Smooth muscle cell (in vitro differentiated cells): ENCODE data around the gene RET. TPM values are rescaled to one million over a fixed set of nuclear protein-coding genes. Genes with fewer than 3 reads are reported as not detected.

Experiments
- DNase-seq: peaks from one replicate; lab custom pipeline; 2025; ENCODE audit not compliant: unreplicated experiment; lab: John Stamatoyannopoulos, UW
- H2AFZ ChIP-seq: fragments of 200-600 bp; sonication (generic); 2 replicates; pipeline ENCODE4 v1.6.0; 2016; ENCODE audit warnings: antibody characterized with exemption, low read depth, mild to moderate bottlenecking
- H3F3A ChIP-seq: fragments of 200-600 bp; sonication (generic); 2 replicates; pipeline ENCODE4 v1.6.0; 2017; ENCODE audit warnings: antibody characterized with exemption, low read depth
- H3K27ac ChIP-seq: fragments of 200-600 bp; sonication (generic); 2 replicates; pipeline ENCODE4 v1.5.1; 2016; ENCODE audit warnings: low read depth, mild to moderate bottlenecking
- H3K27me3 ChIP-seq: fragments of 200-600 bp; sonication (generic); 2 replicates; pipeline ENCODE4 v1.6.1; 2016; ENCODE audit warnings: low read depth, mild to moderate bottlenecking
- H3K36me3 ChIP-seq: fragments of 200-600 bp; sonication (generic); 2 replicates; pipeline ENCODE4 v1.5.1; 2016; ENCODE audit warnings: low read depth
- H3K4me1 ChIP-seq: fragments of 200-600 bp; sonication (generic); 2 replicates; pipeline ENCODE4 v1.5.1; 2016; ENCODE audit warnings: low read depth
- H3K4me2 ChIP-seq: fragments of 200-600 bp; sonication (generic); 2 replicates; pipeline ENCODE4 v1.6.0; 2016; ENCODE audit warnings: mild to moderate bottlenecking
- H3K4me3 ChIP-seq: fragments of 200-600 bp; sonication (generic); 2 replicates; pipeline ENCODE4 v1.5.1; 2016; ENCODE audit warnings: mild to moderate bottlenecking
- H3K79me2 ChIP-seq: fragments of 200-600 bp; sonication (generic); 2 replicates; pipeline ENCODE4 v1.6.0; 2016; ENCODE audit warnings: low read depth, mild to moderate bottlenecking
- H3K9ac ChIP-seq: fragments of 200-600 bp; sonication (generic); 2 replicates; pipeline ENCODE4 v1.6.0; 2016; ENCODE audit warnings: low read depth
- H3K9me3 ChIP-seq: fragments of 200-600 bp; sonication (generic); replicated peaks from 2 replicates; pipeline ENCODE4 v1.5.1; 2016; ENCODE audit warnings: low read depth
- H4K20me1 ChIP-seq: fragments of 200-600 bp; sonication (generic); 2 replicates; pipeline ENCODE4 v1.6.0; 2016; ENCODE audit warnings: low read depth
- CTCF ChIP-seq: fragments of 200-600 bp; sonication (generic); IDR thresholded peaks from 2 replicates; pipeline ENCODE4 v1.5.1; 2017; ENCODE audit warnings: borderline replicate concordance, mild to moderate bottlenecking, antibody characterized with exemption; ENCODE audit not compliant: insufficient read depth, poor library complexity, severe bottlenecking
- WGBS: methylation state at CpG from one replicate; pipeline ENCODE4 v1.1.7; 2016; ENCODE audit warnings: low lambda C conversion rate; 5-methylcytosine and 5-hydroxymethylcytosine counted together
- polyA plus RNA-seq: library from polyadenylated mRNA; unstranded; fragments of >200 nt; fragmentation: Nextera tagmentation; extraction: Ambion mirVana; gene quantifications from 2 replicates; pipeline ENCODE4 v1.2.1, GENCODE V29; 2016
- total RNA-seq: library from RNA; depleted of rRNA; stranded (reverse); fragments of >200 nt; gene quantifications from 2 replicates; pipeline ENCODE4 v1.2.3, GENCODE V29; 2014

RET gene
- total and polyA plus RNA-seq, 2 experiments from 2014 or later, result 0.70 to 0.94 TPM

GRCh38 chr10:43075612-43076003, 1.3 kb upstream of the RET start:
- Histone ChIP-seq H3K4me2 (no peak overlapping the region), H3K9ac (no peak overlapping the region), H4K20me1 (no peaks in the 10 kb centered on the region), H2AFZ (no peak overlapping the region), H3K27me3 (peaks cover 80% of the 10 kb centered on the region), H3F3A (no peaks in the 10 kb centered on the region), H3K36me3 (no peaks in the 10 kb centered on the region), H3K27ac (no peak overlapping the region), H3K9me3 (no peaks in the 10 kb centered on the region), H3K4me1 (peaks cover 4% of the 10 kb centered on the region), H3K4me3 (no peak overlapping the region), H3K79me2 (no peaks in the 10 kb centered on the region)
- no peak for TF ChIP-seq CTCF
- DNase-seq, result no peak
- 94% methylated on average over 5 of the region's 5 CpGs for WGBS

GRCh38 chr10:43076311-43076875, 476 bp upstream of the RET start:
- Histone ChIP-seq H3K36me3 (no peaks in the 10 kb centered on the region), H3K4me3 (peak overlapping the region; percentile 38), H3K27me3 (peaks cover 80% of the 10 kb centered on the region), H3K4me2 (peak overlapping the region; percentile 90), H3F3A (no peaks in the 10 kb centered on the region), H4K20me1 (no peaks in the 10 kb centered on the region), H3K4me1 (peaks cover 4% of the 10 kb centered on the region), H3K79me2 (no peaks in the 10 kb centered on the region), H2AFZ (no peak overlapping the region), H3K9me3 (no peaks in the 10 kb centered on the region), H3K9ac (no peak overlapping the region), H3K27ac (no peak overlapping the region)
- WGBS, result 5% methylated on average over 22 of the region's 45 CpGs
- no peak for TF ChIP-seq CTCF
- no peak for DNase-seq

GRCh38 chr10:43077421-43078171, 727 bp downstream of the RET start:
- no peak overlapping the region for H2AFZ ChIP-seq
- peaks cover 79% of the 10 kb centered on the region for H3K27me3 ChIP-seq
- 9% methylated on average over 50 of the region's 72 CpGs for WGBS
- H3K4me3 ChIP-seq, result peak overlapping the region; percentile 38
- peaks cover 4% of the 10 kb centered on the region for H3K4me1 ChIP-seq
- H3K27ac ChIP-seq, result no peak overlapping the region
- H3K9ac ChIP-seq, result no peak overlapping the region
- peak overlapping the region; percentile 90 for H3K4me2 ChIP-seq
- H3K79me2 ChIP-seq, result no peaks in the 10 kb centered on the region
- DNase-seq, result no peak
- no peak for TF ChIP-seq CTCF
- H3K9me3 ChIP-seq, result no peaks in the 10 kb centered on the region
- H4K20me1 ChIP-seq, result no peaks in the 10 kb centered on the region
- H3K36me3 ChIP-seq, result no peaks in the 10 kb centered on the region
- no peaks in the 10 kb centered on the region for H3F3A ChIP-seq
